Hepatocyte (in vitro differentiated cells): ENCODE measurements around the gene CDON.

Experiments
- CTCF ChIP-seq: fragments of 200-600 bp; sonication (generic); IDR thresholded peaks from 2 replicates; pipeline ENCODE4 v1.5.1; 2016; ENCODE audit warnings: antibody characterized with exemption, mild to moderate bottlenecking; ENCODE audit not compliant: poor library complexity
- EZH2 ChIP-seq: fragments of 200-600 bp; sonication (generic); IDR thresholded peaks from 2 replicates; pipeline ENCODE4 v1.6.1; 2016; ENCODE audit warnings: antibody characterized with exemption, mild to moderate bottlenecking, borderline replicate concordance

GRCh38 chr11:126002181-126002580 lies 60.5 kb downstream of the CDON start:
- TF ChIP-seq CTCF: no peak
- no peak for TF ChIP-seq EZH2
